ENCODE measurements around the gene ATP6AP1. TPM values are rescaled to one million over a fixed set of nuclear protein-coding genes. Genes with fewer than 3 reads are reported as not detected.
"Not testable (repeated sequence)": the region's sequence is repeated elsewhere in the genome, so short reads cannot be mapped to it uniquely, and the experiment has no call there.

ATP6AP1 gene
- total RNA-seq (2014; rRNA removed; shearing (Covaris generic)), result 60.2 and 69.2 TPM in 2 replicates

- peak; percentile 89 for DNase-seq (ENCODE audit: low spot score)
These were observed at the start of gene ATP6AP1 for GRCh38 chrX:154428176-154429171. ATP6AP1 (plus strand) TSS chrX:154428677; CDS start chrX:154428693, 16 bp downstream.

- DNase-seq (ENCODE audit: low spot score), result peak; percentile 97
These were observed 49.5 kb upstream of the ATP6AP1 start, which contains the start of gene EMD for GRCh38 chrX:154378799-154379568. EMD (plus strand) TSS chrX:154379295; CDS start chrX:154379485, 190 bp downstream.

- DNase-seq (ENCODE audit: low spot score), result no peak
These were observed 48.9 kb upstream of the ATP6AP1 start for GRCh38 chrX:154379569-154379951.

GRCh38 chrX:154380153-154380552, 48.3 kb upstream of the ATP6AP1 start:
- DNase-seq (ENCODE audit: low spot score), result no peak

GRCh38 chrX:154380787-154381186, 47.7 kb upstream of the ATP6AP1 start:
- DNase-seq (ENCODE audit: low spot score), result no peak

GRCh38 chrX:154381271-154381670, 47.2 kb upstream of the ATP6AP1 start:
- no peak for DNase-seq (ENCODE audit: low spot score)

GRCh38 chrX:154382483-154383069, 45.9 kb upstream of the ATP6AP1 start:
- DNase-seq (ENCODE audit: low spot score), result no peak

GRCh38 chrX:154383359-154384283, 44.9 kb upstream of the ATP6AP1 start:
- DNase-seq (ENCODE audit: low spot score), result no peak

- no peak for DNase-seq (ENCODE audit: low spot score)
These were observed 44.1 kb upstream of the ATP6AP1 start for GRCh38 chrX:154384284-154384892.

GRCh38 chrX:154388094-154388493, 40.4 kb upstream of the ATP6AP1 start:
- DNase-seq (ENCODE audit: low spot score), result not testable (repeated sequence)

- not testable (repeated sequence) for DNase-seq (ENCODE audit: low spot score)
These were observed 39.8 kb upstream of the ATP6AP1 start for GRCh38 chrX:154388649-154389048.

- not testable (repeated sequence) for DNase-seq (ENCODE audit: low spot score)
These were observed 38.4 kb upstream of the ATP6AP1 start for GRCh38 chrX:154389812-154390747.

GRCh38 chrX:154396363-154396762, 32.1 kb upstream of the ATP6AP1 start:
- not testable (repeated sequence) for DNase-seq (ENCODE audit: low spot score)

- DNase-seq (ENCODE audit: low spot score), result no peak
These were observed 31.2 kb upstream of the ATP6AP1 start for GRCh38 chrX:154396973-154397887.

- DNase-seq (ENCODE audit: low spot score), result peak; percentile 97
These were observed 30.4 kb upstream of the ATP6AP1 start, which contains the start of gene RPL10 for GRCh38 chrX:154397888-154398667. RPL10 (plus strand) TSS chrX:154398377; CDS start chrX:154398520, 143 bp downstream.

GRCh38 chrX:154398668-154399526, 29.6 kb upstream of the ATP6AP1 start:
- DNase-seq (ENCODE audit: low spot score), result peak; percentile 77

All from H4 (cell line).